Fibroblast of skin of scalp (primary cell): ENCODE results near the gene LCMT1.
"Not testable (repeated sequence)": the region's sequence is repeated elsewhere in the genome, so short reads cannot be mapped to it uniquely, and the experiment has no call there.

Experiments
- DNase-seq: peaks from one replicate; pipeline ENCODE4 v3.0.0-alpha.2; 2013

LCMT1 gene

GRCh38 chr16:25095636-25096035 lies 15.9 kb upstream of the LCMT1 start:
- no peak for DNase-seq

DNA sequence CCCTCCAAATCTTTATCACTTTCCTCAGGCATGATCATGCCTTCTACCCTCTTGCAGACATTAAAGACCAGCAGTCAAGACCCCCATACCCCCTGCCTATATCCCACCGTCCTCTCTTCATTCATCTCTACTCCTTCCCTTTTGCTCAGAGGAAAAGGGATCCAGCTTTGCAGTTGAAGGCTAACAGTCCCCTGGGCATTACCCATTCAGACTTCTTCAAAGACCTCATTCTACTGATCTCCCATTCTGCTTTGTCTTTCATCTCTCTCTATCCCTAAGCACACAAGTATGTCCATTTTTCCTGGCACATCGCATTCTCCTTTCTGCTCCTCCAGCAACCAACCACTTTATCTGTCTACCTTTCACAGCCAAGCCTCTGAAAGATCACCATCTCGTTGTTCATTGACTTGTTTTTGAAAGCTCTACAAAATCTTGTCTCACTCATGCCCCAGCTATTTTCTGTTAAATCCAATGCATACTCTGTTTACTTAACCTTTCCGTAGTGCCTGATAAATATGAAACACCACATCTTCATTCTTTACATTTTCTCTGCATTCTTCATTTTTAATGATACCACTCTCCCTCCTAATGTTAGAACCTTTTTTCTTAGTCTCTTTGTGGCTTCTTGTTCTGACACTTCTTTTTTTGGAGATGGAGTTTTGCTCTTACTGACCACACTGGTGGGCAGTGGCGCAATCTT lies 14.1 kb upstream of the LCMT1 start:
- peak; percentile 58 for DNase-seq

DNA sequence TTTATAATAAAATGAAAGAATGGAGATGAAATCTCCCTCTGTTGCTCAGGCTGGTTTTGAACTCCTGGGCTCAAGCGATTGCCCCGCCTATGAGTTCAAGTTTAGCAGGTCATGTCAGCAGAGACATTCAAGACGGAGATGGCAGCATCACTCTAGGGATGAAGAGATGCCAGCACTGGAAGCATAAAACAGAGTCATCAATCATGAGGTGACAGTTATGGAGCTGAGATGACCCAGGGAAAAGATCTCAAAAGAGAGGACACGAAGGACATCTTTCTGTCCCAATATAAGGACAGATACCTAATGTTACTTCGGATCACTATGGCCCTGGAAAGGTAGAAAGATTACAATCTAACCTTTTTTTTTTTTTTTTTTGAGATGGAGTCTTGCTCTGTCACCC lies 11.0 kb upstream of the LCMT1 start:
- no peak for DNase-seq

DNA sequence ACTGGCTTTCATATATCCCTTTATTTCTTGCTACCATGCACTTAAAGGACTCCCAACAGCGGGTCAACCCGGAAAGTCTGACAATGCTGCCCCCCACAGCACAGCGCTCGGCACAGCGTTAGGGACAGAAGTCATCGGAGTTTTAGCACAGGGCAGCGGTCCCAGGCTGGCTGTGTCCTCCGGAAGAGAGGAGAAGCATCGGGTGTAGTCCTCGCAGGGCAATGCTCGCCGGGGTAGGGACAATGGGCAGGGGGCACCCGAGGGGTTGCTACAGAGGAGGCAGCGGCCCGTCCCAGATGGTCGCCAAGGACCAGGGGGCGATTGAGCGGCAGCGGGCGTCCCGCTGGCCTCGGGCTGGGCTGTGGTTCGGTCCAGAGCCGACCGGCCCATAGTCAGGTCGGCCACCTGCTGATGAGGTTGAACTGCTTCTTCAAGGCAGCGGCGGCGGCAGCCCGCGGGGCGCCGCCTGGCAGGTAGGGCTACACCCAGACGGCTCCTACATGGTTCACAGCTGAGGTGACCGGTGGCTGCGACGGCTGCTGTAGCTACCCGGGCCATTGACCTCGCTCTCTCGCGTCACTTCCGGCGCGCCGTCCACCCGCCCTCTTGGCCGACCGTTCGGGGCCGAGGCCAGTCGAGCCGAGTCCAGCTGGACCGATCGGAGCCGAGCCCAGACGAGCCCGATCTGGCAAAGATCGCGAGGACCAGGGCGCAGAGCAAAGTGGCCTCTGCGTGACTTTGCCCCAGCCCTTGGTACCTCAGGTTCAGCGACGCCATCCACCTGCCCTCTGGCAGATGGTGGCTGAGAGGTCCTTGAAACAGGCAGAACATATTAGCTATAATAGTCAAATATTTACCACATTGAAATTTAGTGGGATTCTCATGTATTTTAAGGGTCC lies 4.7 kb upstream of the LCMT1 start:
- peak; percentile 82 for DNase-seq

GRCh38 chr16:25107466-25107792 lies 4.1 kb upstream of the LCMT1 start:
- no peak for DNase-seq

DNA sequence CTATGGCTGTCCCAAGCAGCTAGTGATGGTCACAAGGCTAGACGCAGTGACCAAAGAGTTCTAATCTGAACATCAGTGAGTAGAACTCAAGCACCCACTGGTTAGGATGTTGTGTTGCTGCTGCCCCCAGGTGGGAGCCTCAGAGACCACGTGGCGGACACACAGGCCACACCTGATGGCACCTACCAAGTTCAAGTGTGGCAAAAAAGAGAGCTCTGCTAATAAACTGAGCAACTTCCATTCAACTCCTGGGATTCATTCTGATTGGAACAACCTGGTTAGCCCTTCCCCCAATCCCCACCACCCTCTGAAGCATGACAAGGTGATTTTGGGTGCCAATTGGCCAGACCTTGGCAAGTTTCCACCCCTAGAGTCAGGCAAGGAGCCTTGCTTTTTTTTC lies 3.5 kb upstream of the LCMT1 start:
- DNase-seq: no peak

GRCh38 chr16:25109643-25110042 lies 1.9 kb upstream of the LCMT1 start:
- peak; percentile 93 for DNase-seq

- peak; percentile 14 for DNase-seq
Observed at GRCh38 chr16:25110387-25110947, 1.1 kb upstream of the LCMT1 start.

DNA sequence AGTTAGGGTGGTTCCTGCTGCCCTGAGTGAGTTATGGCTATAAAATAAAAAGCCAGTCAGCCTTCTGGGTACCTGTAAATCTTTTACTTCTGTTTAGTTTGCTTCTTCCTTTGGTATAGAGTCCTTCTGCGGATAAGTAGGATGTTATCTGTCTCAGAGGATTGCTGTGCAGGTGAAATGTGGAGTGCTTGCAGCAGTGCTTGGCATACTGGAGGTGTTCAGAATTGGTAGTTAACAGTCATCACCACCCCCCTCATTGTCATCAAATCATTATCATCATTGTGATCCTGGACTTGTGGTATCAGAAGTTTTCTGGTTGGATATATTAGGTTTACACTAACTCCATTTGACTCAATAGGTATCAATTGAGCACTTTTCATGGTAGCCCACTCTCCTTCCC lies 2.6 kb downstream of the LCMT1 start:
- no peak for DNase-seq

- DNase-seq: no peak
Observed at GRCh38 chr16:25118851-25119578, 7.5 kb downstream of the LCMT1 start.

- DNase-seq: no peak
Observed at GRCh38 chr16:25121824-25122600, 10.5 kb downstream of the LCMT1 start.

- DNase-seq: no peak
Observed at GRCh38 chr16:25124503-25124902, 13.0 kb downstream of the LCMT1 start.

DNA sequence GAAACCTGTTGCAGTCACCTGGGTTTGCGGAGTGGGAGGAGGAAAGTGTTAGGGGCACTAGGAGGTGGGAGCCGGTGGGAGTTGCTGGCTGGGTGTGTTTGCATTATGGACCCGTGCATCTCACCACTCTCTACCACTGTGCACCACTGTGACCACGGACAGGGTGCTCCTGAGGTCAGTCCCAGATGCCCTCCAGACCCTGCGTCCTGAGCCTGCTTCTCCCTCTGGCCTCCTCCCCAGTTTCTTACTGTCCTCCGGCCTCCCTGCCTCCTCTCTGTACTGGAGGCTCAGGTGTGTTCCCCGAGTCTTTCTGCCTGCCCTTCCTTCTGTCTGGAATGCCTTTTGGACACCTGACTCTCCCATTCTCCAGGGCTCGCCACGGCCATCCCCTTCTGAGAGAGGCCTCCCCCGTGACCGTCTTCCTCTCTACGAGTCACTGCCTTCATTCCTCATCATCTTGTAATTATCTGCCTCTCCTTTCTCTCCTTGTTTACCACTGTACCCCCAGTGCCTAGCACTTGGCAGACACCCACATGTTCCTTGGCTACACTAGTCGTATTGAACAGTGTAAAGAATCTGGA lies 14.6 kb downstream of the LCMT1 start:
- not testable (repeated sequence) for DNase-seq

DNA sequence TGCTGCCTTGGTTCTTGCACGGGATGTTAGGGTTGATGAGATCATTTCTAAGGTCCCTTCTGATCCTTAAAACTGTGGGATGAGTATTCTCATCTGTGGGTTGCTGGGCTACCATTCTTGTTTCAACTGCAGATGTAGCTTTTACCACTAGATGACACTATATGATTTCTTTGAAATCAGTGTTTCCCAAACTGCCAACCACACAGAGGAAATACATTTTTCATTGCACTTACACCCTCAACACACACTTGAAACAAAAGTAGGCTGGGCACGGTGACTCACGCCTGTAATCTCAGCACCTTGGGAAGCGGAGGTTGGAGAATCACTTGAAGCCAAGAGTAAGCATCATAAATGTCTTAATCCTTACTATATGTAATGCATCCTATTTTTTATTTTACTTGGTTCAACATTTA lies 15.3 kb downstream of the LCMT1 start:
- peak; percentile 67 for DNase-seq

DNA sequence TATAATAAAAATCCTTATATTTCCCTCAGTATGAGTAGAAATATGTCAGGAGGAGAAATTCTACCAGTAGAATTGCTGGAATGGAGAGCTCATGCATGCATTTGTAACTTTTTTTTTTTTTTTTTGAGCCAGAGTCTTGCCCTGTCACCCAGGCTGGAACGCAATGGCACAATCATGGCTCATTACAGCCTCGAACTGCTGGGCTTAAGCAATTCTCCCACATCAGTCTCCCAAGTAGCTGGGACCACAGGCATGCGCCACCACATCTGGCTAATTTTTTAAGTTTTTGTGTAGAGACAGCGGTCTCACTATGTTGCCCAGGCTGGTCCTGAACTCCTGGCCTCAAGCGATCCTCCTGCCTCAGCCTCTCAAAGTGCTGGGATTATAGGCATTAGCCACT lies 21.2 kb downstream of the LCMT1 start:
- DNase-seq: not testable (repeated sequence)

GRCh38 chr16:25134166-25134700 lies 22.7 kb downstream of the LCMT1 start:
- DNase-seq: no peak

GRCh38 chr16:25135254-25135878 lies 23.8 kb downstream of the LCMT1 start:
- peak; percentile 39 for DNase-seq

DNA sequence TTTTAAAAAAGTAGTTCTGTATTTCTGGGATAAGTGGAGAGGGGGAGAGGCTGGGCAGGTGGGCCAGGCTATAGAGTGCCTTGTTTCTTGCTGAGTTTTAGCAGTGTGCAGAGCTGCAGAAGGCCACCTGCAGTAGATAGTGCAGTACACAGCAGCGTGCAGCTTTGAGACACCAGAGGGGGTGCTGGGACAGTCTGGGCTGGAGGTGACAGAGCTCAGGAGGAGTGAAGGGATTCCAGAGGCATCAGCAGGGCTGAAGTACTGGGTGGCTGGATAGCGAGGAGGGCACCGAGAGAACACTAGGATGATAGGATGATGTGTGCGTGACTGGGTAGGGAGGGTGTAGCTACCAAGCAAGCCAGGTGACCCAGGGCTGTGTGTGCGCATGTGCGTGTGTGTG lies 26.6 kb downstream of the LCMT1 start:
- DNase-seq: no peak

GRCh38 chr16:25140459-25140858 lies 28.9 kb downstream of the LCMT1 start:
- DNase-seq: peak; percentile 39

- DNase-seq: peak; percentile 63
Observed at GRCh38 chr16:25141648-25142047, 30.1 kb downstream of the LCMT1 start.

- peak; percentile 7 for DNase-seq
Observed at GRCh38 chr16:25143928-25144327, 32.4 kb downstream of the LCMT1 start.
